ENCODE data around the gene ANKRD35. TPM values are rescaled to one million over a fixed set of nuclear protein-coding genes. Genes with fewer than 3 reads are reported as not detected.

Gene ANKRD35
- total and polyA plus RNA-seq, 9 of the 15 experiments (the other 6 are each of a cell fraction or from before 2014, with no cell fraction given): 0.07 to 0.14 (median 0.07) TPM; not detected in 5

- Histone ChIP-seq H3K9ac (ENCODE audit: insufficient read depth in 1 of 2, low read depth in 2 of 2, low read length in 2 of 2) (no peak overlapping the region), H3K9me3 (replicated peaks; ENCODE audit: control insufficient read depth, insufficient read depth, low read depth, low read length) (no peaks in the 10 kb centered on the region), H3K4me2 (ENCODE audit: insufficient read depth, low read length) (no peak overlapping the region), H4K20me1 (replicated peaks; ENCODE audit: control insufficient read depth, insufficient read depth, low read length) (no peaks in the 10 kb centered on the region), H3K27me3 (ENCODE audit: control insufficient read depth in 2 of 2, insufficient read depth in 2 of 2, low read length in 2 of 2) (no peaks in the 10 kb centered on the region), H2AFZ (ENCODE audit: low read depth, low read length) (no peak overlapping the region), H3K27ac (ENCODE audit: extremely low read depth, low read depth, low read length) (no peak overlapping the region), H3K9me1 (ENCODE audit: control insufficient read depth, insufficient read depth, low read length) (no peaks in the 10 kb centered on the region), H3K79me2 (ENCODE audit: control insufficient read depth, insufficient read depth, low read length) (no peaks in the 10 kb centered on the region), H3K4me1 (replicated peaks in 1 of 2; ENCODE audit: control insufficient read depth in 2 of 2, insufficient read depth in 2 of 2, low read length in 2 of 2) (peaks cover 4 to 17% of the 10 kb centered on the region in 2 experiments; a peak in 4 of 5 replicates), H3K4me3 (no peak overlapping the region), H3K36me3 (ENCODE audit: control insufficient read depth, insufficient read depth, low read length) (no peaks in the 10 kb centered on the region)
- intact Hi-C loops (cut with micrococcal nuclease): no loop called here
- TF ChIP-seq ZC3H4 (CRISPR knock-in tag; IDR thresholded peaks at IDR 0.05; ENCODE audit: borderline replicate concordance): no peak
- TF ChIP-seq IRF1 (CRISPR knock-in tag; IDR thresholded peaks at IDR 0.05; ENCODE audit: borderline replicate concordance): no peak
- TF ChIP-seq ZNF696 (CRISPR knock-in tag; conservative IDR thresholded peaks at IDR 0.05): no peak
- TF ChIP-seq, protein P1, sequence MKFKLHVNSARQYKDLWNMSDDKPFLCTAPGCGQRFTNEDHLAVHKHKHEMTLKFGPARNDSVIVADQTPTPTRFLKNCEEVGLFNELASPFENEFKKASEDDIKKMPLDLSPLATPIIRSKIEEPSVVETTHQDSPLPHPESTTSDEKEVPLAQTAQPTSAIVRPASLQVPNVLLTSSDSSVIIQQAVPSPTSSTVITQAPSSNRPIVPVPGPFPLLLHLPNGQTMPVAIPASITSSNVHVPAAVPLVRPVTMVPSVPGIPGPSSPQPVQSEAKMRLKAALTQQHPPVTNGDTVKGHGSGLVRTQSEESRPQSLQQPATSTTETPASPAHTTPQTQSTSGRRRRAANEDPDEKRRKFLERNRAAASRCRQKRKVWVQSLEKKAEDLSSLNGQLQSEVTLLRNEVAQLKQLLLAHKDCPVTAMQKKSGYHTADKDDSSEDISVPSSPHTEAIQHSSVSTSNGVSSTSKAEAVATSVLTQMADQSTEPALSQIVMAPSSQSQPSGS (CRISPR knock-in tag; IDR thresholded peaks at IDR 0.05): no peak
- no peak for TF ChIP-seq CTBP1 (IDR thresholded peaks at IDR 0.05; ENCODE audit: borderline replicate concordance)
- no peak for TF ChIP-seq ZNF644 (tag; IDR thresholded peaks at IDR 0.05; ENCODE audit: low read depth)
- TF ChIP-seq ATF7 (IDR thresholded peaks at IDR 0.05): no peak
- TF ChIP-seq, protein P2, sequence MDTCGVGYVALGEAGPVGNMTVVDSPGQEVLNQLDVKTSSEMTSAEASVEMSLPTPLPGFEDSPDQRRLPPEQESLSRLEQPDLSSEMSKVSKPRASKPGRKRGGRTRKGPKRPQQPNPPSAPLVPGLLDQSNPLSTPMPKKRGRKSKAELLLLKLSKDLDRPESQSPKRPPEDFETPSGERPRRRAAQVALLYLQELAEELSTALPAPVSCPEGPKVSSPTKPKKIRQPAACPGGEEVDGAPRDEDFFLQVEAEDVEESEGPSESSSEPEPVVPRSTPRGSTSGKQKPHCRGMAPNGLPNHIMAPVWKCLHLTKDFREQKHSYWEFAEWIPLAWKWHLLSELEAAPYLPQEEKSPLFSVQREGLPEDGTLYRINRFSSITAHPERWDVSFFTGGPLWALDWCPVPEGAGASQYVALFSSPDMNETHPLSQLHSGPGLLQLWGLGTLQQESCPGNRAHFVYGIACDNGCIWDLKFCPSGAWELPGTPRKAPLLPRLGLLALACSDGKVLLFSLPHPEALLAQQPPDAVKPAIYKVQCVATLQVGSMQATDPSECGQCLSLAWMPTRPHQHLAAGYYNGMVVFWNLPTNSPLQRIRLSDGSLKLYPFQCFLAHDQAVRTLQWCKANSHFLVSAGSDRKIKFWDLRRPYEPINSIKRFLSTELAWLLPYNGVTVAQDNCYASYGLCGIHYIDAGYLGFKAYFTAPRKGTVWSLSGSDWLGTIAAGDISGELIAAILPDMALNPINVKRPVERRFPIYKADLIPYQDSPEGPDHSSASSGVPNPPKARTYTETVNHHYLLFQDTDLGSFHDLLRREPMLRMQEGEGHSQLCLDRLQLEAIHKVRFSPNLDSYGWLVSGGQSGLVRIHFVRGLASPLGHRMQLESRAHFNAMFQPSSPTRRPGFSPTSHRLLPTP (IDR thresholded peaks at IDR 0.05; ENCODE audit: borderline replicate concordance, extremely low read depth, insufficient read length): no peak
- no peak for TF ChIP-seq ZNF778 (CRISPR knock-in tag; IDR thresholded peaks at IDR 0.05)
- no peak for TF ChIP-seq BACH1 (tag; IDR thresholded peaks at IDR 0.05)
- no peak for TF ChIP-seq CEBPG (CRISPR knock-in tag; IDR thresholded peaks at IDR 0.05)
- no peak for TF ChIP-seq CEBPG (tag; conservative IDR thresholded peaks at IDR 0.05 in 1 of 2, IDR thresholded peaks at IDR 0.05 in 1 of 2)
- TF ChIP-seq ZNF124 (CRISPR knock-in tag; IDR thresholded peaks at IDR 0.05): no peak
- TF ChIP-seq ZNF445 (CRISPR knock-in tag; IDR thresholded peaks at IDR 0.05; ENCODE audit: low read depth): no peak
- TF ChIP-seq ZNF408 (CRISPR knock-in tag; IDR thresholded peaks at IDR 0.05; ENCODE audit: low read depth): no peak
- in situ Hi-C loops (cut with MboI): no loop called here
- no TSS peak for BruUV-seq (replicated peaks)
- WGBS (ENCODE audit: insufficient coverage, low coverage, missing lambda C conversion rate): 73% methylated on average over 1 of the region's 1 CpG
- ChIA-PET CTCF (ENCODE audit: low intra/inter-chr PET ratio) (no interaction called here), POLR2A (interaction anchor here (1.1 to 1.3 kb wide), 2 partner anchors 9 to 30 kb away, joined by 3 to 4 read pairs; partner anchors contain the start of gene RBM8A)
- FAIRE-seq: peak; percentile 19
- no peak for ATAC-seq
- no peak for DNase-seq (ENCODE audit: extremely low read depth in 1 of 4, low spot score in 3 of 4)
Measured at GRCh38 chr1:145897969-145898368, 12.3 kb upstream of the ANKRD35 start.
